Omental fat pad (tissue), 4 donors: ENCODE measurements around the gene CD6. TPM values are rescaled to one million over a fixed set of nuclear protein-coding genes. Genes with fewer than 3 reads are reported as not detected.
A peak's percentile ranks its signal among the peaks of the same experiment; 100 is the strongest.

ENCODE experiments used
- ATAC-seq: fragments of 150-250 bp; one replicate; pipeline ENCODE4 v1.9.1; 2016; ENCODE audit warnings: mild to moderate bottlenecking, moderate library complexity; ENCODE audit not compliant: low FRiP score
- DNase-seq: peaks from one replicate; pipeline ENCODE4 v3.0.0-alpha.2; 2019; ENCODE audit warnings: low spot score
- CTCF ChIP-seq, 3 donors: fragments of 450-650 bp; IDR thresholded peaks; one replicate each; pipeline ENCODE4 v1.5.1; 2016 to 2017; ENCODE audit warnings: antibody characterized with exemption in 3 of 3, mild to moderate bottlenecking in 3 of 3, moderate library complexity in 2 of 3
- total RNA-seq, 4 donors: library from RNA; depleted of rRNA; stranded (reverse); fragments of >200 nt; gene quantifications; one replicate each; pipeline ENCODE4 v1.1.0, GENCODE V29; 2016

Gene CD6
- total RNA-seq, 4 donors from 2014 or later: 0.79 to 6.5 (median 2.2) TPM

DNA sequence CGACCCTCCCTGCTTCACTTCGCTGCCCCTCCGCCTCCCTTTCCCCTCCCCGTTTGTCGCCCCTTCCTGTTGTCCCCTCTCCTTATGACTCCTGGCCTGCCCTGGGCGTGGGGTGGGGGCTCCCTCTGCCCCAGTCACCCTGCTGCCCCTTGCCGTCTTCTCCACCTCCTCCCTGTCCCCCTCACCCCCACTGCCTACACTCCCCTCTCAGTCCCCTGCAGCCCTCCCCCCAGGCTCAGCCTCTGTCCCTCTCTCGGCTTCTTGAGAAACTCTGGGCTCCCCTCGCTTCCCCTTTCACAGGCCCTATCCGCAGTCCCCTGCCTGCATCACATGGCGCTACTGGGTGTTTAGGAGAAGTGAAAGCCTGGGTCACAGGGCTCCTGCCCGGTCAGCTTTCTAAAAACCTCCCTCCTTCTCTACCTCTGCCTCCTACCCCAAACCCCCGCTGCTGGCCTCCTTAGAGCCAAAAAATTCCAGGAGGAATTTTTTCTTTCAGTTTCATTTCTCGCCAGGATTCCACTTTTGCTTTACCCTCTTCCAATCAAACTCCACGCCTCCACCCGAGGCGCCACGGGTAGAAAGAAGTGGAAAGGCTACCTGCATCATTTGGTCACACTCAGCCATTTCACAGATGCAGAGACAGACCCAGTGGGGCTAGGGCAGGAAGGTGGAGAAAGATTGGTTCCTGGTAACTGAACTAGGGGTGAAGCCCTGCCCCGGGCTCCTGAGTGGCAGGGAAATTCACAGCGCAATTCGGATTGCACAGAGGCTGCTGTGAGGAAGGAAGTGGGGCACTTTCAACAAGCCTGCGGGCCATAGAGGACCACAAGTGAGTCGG is 19.4 kb upstream of the CD6 start, which contains the start of gene SLC15A3:
TSS of gene SLC15A3 (minus strand) at position 273 of the 838 bp plus-strand sequence. CDS start 625 bp downstream, outside the sequence.
- DNase-seq: no peak
- peak; percentile 62 for ATAC-seq
- no peak for TF ChIP-seq CTCF (IDR thresholded peaks at IDR 0.05)

- ATAC-seq: peak; percentile 32
- no peak for DNase-seq
- no peak for TF ChIP-seq CTCF (IDR thresholded peaks at IDR 0.05)
Measured at GRCh38 chr11:60952742-60953170, 18.7 kb upstream of the CD6 start.

DNA sequence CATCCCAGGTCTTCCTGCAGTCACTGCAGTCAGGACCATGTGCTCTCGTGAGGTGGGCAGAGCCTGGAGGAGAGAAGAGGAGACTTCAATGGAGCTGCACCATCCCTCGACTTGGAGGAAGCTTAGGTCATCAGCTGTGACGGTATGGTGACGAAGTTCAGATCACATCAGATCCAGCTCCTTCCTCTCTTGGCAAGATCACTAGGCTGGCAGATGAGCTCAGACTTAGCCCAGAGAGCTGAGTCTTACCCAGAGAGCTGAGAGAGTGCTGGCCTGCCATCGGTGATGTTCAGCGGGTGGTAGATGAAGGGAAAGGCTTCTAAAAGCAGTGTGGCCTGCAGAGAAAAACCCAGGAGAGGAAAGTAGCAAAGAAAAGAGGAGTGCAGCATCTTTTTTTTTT is 17.7 kb upstream of the CD6 start:
- TF ChIP-seq CTCF (IDR thresholded peaks at IDR 0.05): no peak
- ATAC-seq (no peak), DNase-seq (no peak)

GRCh38 chr11:60954421-60954820 is 17.1 kb upstream of the CD6 start:
- DNase-seq (no peak), ATAC-seq (no peak)
- TF ChIP-seq CTCF (IDR thresholded peaks at IDR 0.05): no peak

DNA sequence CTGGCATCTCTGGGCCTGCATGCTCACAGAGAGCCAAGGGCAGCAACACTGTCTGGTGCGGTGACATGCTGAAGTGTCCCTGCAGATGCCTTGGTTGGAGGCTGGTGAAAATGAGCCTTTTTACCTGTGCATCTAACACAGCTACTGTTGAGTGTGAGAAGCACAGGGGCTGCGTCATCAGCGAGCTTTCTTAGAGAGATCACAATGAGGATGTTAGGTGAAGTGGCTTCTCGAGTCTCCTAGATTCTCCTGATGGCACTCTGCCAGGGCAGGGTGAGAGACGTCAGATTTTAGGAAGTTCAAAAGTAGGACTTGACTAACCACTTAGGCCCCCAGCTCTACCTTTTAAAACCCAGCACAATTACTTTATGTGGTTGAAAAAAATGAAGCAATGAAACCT is 15.9 kb upstream of the CD6 start:
- no peak for TF ChIP-seq CTCF (IDR thresholded peaks at IDR 0.05)
- DNase-seq (no peak), ATAC-seq (no peak)

DNA sequence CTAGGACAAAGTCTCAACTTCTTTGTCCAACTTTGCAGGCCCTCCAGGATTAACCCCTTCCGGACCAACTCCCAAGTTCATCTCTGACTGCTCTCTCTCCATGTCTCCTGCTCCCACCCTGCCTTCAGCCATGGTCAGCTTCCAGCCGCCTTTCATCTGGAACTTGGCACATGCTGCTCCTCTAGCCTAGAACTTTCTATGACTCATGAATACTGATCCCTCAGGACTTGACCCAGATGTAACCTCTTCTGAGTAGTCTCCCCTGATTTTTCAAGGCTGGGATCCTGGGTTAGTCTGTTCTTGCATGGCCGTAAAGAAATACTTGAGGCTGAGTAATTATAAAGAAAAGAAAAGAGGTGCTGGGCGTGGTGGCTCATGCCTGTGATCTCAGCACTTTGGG is 14.3 kb upstream of the CD6 start:
- no peak for DNase-seq
- no peak for TF ChIP-seq CTCF (IDR thresholded peaks at IDR 0.05)
- ATAC-seq: no peak

- no peak for DNase-seq
- TF ChIP-seq CTCF (IDR thresholded peaks at IDR 0.05): no peak
- ATAC-seq: no peak
Measured at GRCh38 chr11:60959431-60959830, 12.0 kb upstream of the CD6 start.
